Measurements from ENCODE around the gene NTRK1. TPM values are rescaled to one million over a fixed set of nuclear protein-coding genes. Genes with fewer than 3 reads are reported as not detected.

The NTRK1 gene
- total RNA-seq, 4 donors from 2014 or later: 0.20 to 2.6 (median 0.64) TPM; not detected in 1

- no peaks in the 10 kb centered on the region for H3K36me3 ChIP-seq
- H3K27me3 ChIP-seq: peaks cover 30% of the 10 kb centered on the region
- WGBS, 2 donors (ENCODE audit: low coverage in 1 of 2): 94% methylated on average over 16 of the region's 16 CpGs; no CpG with 5 or more reads in 1 of the 2 donors
- in situ Hi-C loops (cut with MboI; ENCODE audit: low pct_ligation_motif_present in 1 of 4, low pct_unique_long_range_greater_than_20kb in 1 of 4, low sequenced_read_pairs in 3 of 4) (no loop called here), intact Hi-C loops (cut with DNase I; ENCODE audit: low total_unique reads) (no loop called here)
- H3K4me3 ChIP-seq: no peak overlapping the region
- no peak for TF ChIP-seq POLR2AphosphoS5 (IDR thresholded peaks at IDR 0.05)
- no peak for TF ChIP-seq CTCF (IDR thresholded peaks at IDR 0.05)
- no peak for TF ChIP-seq EP300 (IDR thresholded peaks at IDR 0.05; ENCODE audit: low read depth)
- no peak for TF ChIP-seq POLR2A (IDR thresholded peaks at IDR 0.05)
- no peaks in the 10 kb centered on the region for H3K9me3 ChIP-seq
- no peak for DNase-seq
- peaks cover 0 to 6% (median 0%) of the 10 kb centered on the region in 4 donors for H3K4me1 ChIP-seq
- H3K27ac ChIP-seq: no peak overlapping the region
Observed at GRCh38 chr1:156905176-156905575, 44.5 kb downstream of the NTRK1 start.

- no peak for TF ChIP-seq POLR2AphosphoS5 (IDR thresholded peaks at IDR 0.05)
- no peak for TF ChIP-seq CTCF (IDR thresholded peaks at IDR 0.05)
- no peak for TF ChIP-seq POLR2A (IDR thresholded peaks at IDR 0.05)
- no peak for TF ChIP-seq EP300 (IDR thresholded peaks at IDR 0.05; ENCODE audit: low read depth)
- H3K9me3 ChIP-seq: no peaks in the 10 kb centered on the region
- DNase-seq: no peak
- H3K36me3 ChIP-seq: no peaks in the 10 kb centered on the region
- in situ Hi-C loops (cut with MboI; ENCODE audit: low pct_ligation_motif_present in 1 of 4, low pct_unique_long_range_greater_than_20kb in 1 of 4, low sequenced_read_pairs in 3 of 4): no loop called here
- no peak overlapping the region for H3K27ac ChIP-seq
- peaks cover 29% of the 10 kb centered on the region for H3K27me3 ChIP-seq
- intact Hi-C loops (cut with DNase I; ENCODE audit: low total_unique reads): no loop called here
- no peak overlapping the region for H3K4me3 ChIP-seq
- 23 to 57% methylated on average over 3 to 4 of the region's 4 CpGs for WGBS, 2 donors (ENCODE audit: low coverage in 1 of 2)
- peaks cover 0 to 6% (median 3%) of the 10 kb centered on the region in 4 donors for H3K4me1 ChIP-seq
Observed at GRCh38 chr1:156905651-156906050, 45.0 kb downstream of the NTRK1 start.

GRCh38 chr1:156906206-156906906, 45.7 kb downstream of the NTRK1 start:
- H3K27me3 ChIP-seq: peaks cover 23% of the 10 kb centered on the region
- in situ Hi-C loops (cut with MboI; ENCODE audit: low pct_ligation_motif_present in 1 of 4, low pct_unique_long_range_greater_than_20kb in 1 of 4, low sequenced_read_pairs in 3 of 4): no loop called here
- TF ChIP-seq POLR2A (IDR thresholded peaks at IDR 0.05) (no peak), CTCF (IDR thresholded peaks at IDR 0.05) (no peak), POLR2AphosphoS5 (IDR thresholded peaks at IDR 0.05) (no peak), EP300 (IDR thresholded peaks at IDR 0.05; ENCODE audit: low read depth) (no peak)
- no peak overlapping the region for H3K27ac ChIP-seq
- no peaks in the 10 kb centered on the region for H3K9me3 ChIP-seq
- H3K36me3 ChIP-seq: no peaks in the 10 kb centered on the region
- no peak overlapping the region for H3K4me3 ChIP-seq
- H3K4me1 ChIP-seq: peaks cover 0 to 7% (median 4%) of the 10 kb centered on the region in 4 donors
- WGBS, 2 donors (ENCODE audit: low coverage in 1 of 2): 88% methylated on average over 16 of the region's 16 CpGs; no CpG with 5 or more reads in 1 of the 2 donors
- intact Hi-C loops (cut with DNase I; ENCODE audit: low total_unique reads): no loop called here
- no peak for DNase-seq

GRCh38 chr1:156908541-156908940, 47.9 kb downstream of the NTRK1 start:
- intact Hi-C loops (cut with DNase I; ENCODE audit: low total_unique reads): no loop called here
- no peak for DNase-seq
- H3K9me3 ChIP-seq: no peaks in the 10 kb centered on the region
- no peak for TF ChIP-seq POLR2A (IDR thresholded peaks at IDR 0.05)
- TF ChIP-seq CTCF (IDR thresholded peaks at IDR 0.05): no peak
- TF ChIP-seq EP300 (IDR thresholded peaks at IDR 0.05; ENCODE audit: low read depth): no peak
- no peak for TF ChIP-seq POLR2AphosphoS5 (IDR thresholded peaks at IDR 0.05)
- H3K36me3 ChIP-seq: no peaks in the 10 kb centered on the region
- in situ Hi-C loops (cut with MboI; ENCODE audit: low pct_ligation_motif_present in 1 of 4, low pct_unique_long_range_greater_than_20kb in 1 of 4, low sequenced_read_pairs in 3 of 4): no loop called here
- no peak overlapping the region for H3K27ac ChIP-seq
- H3K4me1 ChIP-seq: peaks cover 0 to 7% (median 4%) of the 10 kb centered on the region in 4 donors
- H3K27me3 ChIP-seq: peaks cover 33% of the 10 kb centered on the region
- WGBS, 2 donors (ENCODE audit: low coverage in 1 of 2): 60% methylated on average over 28 of the region's 29 CpGs; no CpG with 5 or more reads in 1 of the 2 donors
- no peak overlapping the region for H3K4me3 ChIP-seq

Data from transverse colon (tissue), 4 donors.